K562 (cell line): ENCODE data around the gene RNASEH2A. TPM values are rescaled to one million over a fixed set of nuclear protein-coding genes. Genes with fewer than 3 reads are reported as not detected.

Source experiments
- CBX1 ChIP-seq: sonication (generic); IDR thresholded peaks from 2 replicates; pipeline ENCODE4 v1.6.1; 2016; ENCODE audit warnings: antibody characterized with exemption, low read depth, mild to moderate bottlenecking
- DDX20 ChIP-seq: fragments of 450-650 bp; IDR thresholded peaks from 2 replicates; pipeline ENCODE4 v1.6.1; 2016; ENCODE audit warnings: missing genetic modification characterization, low read depth, mild to moderate bottlenecking, missing compliant biosample characterization, moderate library complexity
- EP300 ChIP-seq: IDR thresholded peaks from 2 replicates; pipeline ENCODE4 v1.6.1; 2012; ENCODE audit warnings: low read length, improper control_type of control experiment
- GTF2A2 ChIP-seq: IDR thresholded peaks from 2 replicates; pipeline ENCODE4 v1.6.1; 2016; ENCODE audit warnings: mild to moderate bottlenecking, missing genetic modification characterization, missing compliant biosample characterization
- HNRNPL ChIP-seq: fragments of 200-400 bp; formaldehyde crosslinking; IDR thresholded peaks from 2 replicates; pipeline ENCODE4 v1.6.1; 2017; ENCODE audit warnings: low read depth, mild to moderate bottlenecking, low read length
- NCOA2 ChIP-seq, 2 experiments: fragments of 450-650 bp; IDR thresholded peaks; 2 replicates each; pipeline ENCODE4 v1.6.1; 2018; ENCODE audit warnings: mild to moderate bottlenecking in 2 of 2, moderate library complexity in 1 of 2; ENCODE audit not compliant: partially characterized antibody in 2 of 2
- RBM39 ChIP-seq: fragments of 200-400 bp; formaldehyde crosslinking; optimal IDR thresholded peaks from 2 replicates; pipeline ENCODE3; 2018; ENCODE audit warnings: low read depth, low read length
- ZBTB1 ChIP-seq: sonication (generic); formaldehyde crosslinking; IDR thresholded peaks from 2 replicates; pipeline ENCODE4 v1.8.1; 2023; ENCODE audit warnings: missing genetic modification reagents, low read depth, mild to moderate bottlenecking, borderline replicate concordance
- ZNF311 ChIP-seq: fragments of 250-450 bp; sonication (Bioruptor Pico); IDR thresholded peaks from 2 replicates; pipeline ENCODE4 v1.4.0; 2020; ENCODE audit warnings: mild to moderate bottlenecking, moderate library complexity
- ZNF644 ChIP-seq: fragments of 200-800 bp; sonication (Bioruptor generic); IDR thresholded peaks from 2 replicates; pipeline ENCODE4 v1.6.1; 2016; ENCODE audit warnings: low read depth, missing genetic modification characterization, missing compliant biosample characterization
- polyA plus RNA-seq, 8 experiments: library from polyadenylated mRNA; depleted of rRNA in 4 of 8; stranded (reverse) in 5 of 8; unstranded in 3 of 8; fragments of >200 nt; fragmentation: Nextera tagmentation in 2 of 8; fragmentation: Illumina TruSeq in 1 of 8; extraction: Ambion mirVana in 2 of 8; extraction: Trizol in 1 of 8; gene quantifications; 2 replicates each; pipeline versions ENCODE4 v1.2.1 to v1.2.3, GENCODE V29; 2011 to 2014; ENCODE audit warnings: inconsistent platforms in 1 of 8, missing spikeins in 1 of 8
- total RNA-seq, 7 experiments: library from RNA; depleted of rRNA in 6 of 7; stranded (reverse); fragments of >200 nt in 6 of 7; fragmentation: Illumina TruSeq in 2 of 7; extraction: Trizol in 2 of 7; gene quantifications; 2 replicates each; pipeline versions ENCODE4 v1.2.1 to v1.2.3, GENCODE V29; 2011 to 2021; ENCODE audit warnings: low replicate concordance in 1 of 7
- TF ChIP-seq, protein P1 (sequence below): fragments of 450-650 bp; formaldehyde crosslinking; IDR thresholded peaks from 2 replicates; pipeline ENCODE4 v1.4.0; 2022; ENCODE audit warnings: missing genetic modification characterization
- TF ChIP-seq, protein P2 (sequence below): sonication (generic); formaldehyde crosslinking; IDR thresholded peaks from 2 replicates; pipeline ENCODE4 v1.8.1; 2023; ENCODE audit warnings: missing genetic modification reagents, mild to moderate bottlenecking, borderline replicate concordance
- TF ChIP-seq, protein P3 (sequence below): sonication (generic); IDR thresholded peaks from 2 replicates; pipeline ENCODE4 v1.6.1; 2016
- TF ChIP-seq, protein P4 (sequence below), 2 experiments: fragments of 450-650 bp in 1 of 2; sonication (generic) in 1 of 2; formaldehyde crosslinking in 1 of 2; IDR thresholded peaks in 1 of 2; conservative IDR thresholded peaks in 1 of 2; 2 replicates each; pipeline versions ENCODE4 v1.6.1 to v1.8.1; 2016 to 2023; ENCODE audit warnings: mild to moderate bottlenecking in 2 of 2, moderate library complexity in 2 of 2, inconsistent platforms in 1 of 2, missing genetic modification reagents in 1 of 2
- TF ChIP-seq, protein P5 (sequence below): fragments of 250-450 bp; sonication (Bioruptor Pico); IDR thresholded peaks from 2 replicates; pipeline ENCODE4 v1.8.0; 2021; ENCODE audit warnings: moderate library complexity, mild to moderate bottlenecking, inconsistent platforms

RNASEH2A gene
- total and polyA plus RNA-seq, 9 of the 15 experiments (the other 6 are each of a cell fraction or from before 2014, with no cell fraction given): 22.3 to 78.0 (median 61.7) TPM

DNA sequence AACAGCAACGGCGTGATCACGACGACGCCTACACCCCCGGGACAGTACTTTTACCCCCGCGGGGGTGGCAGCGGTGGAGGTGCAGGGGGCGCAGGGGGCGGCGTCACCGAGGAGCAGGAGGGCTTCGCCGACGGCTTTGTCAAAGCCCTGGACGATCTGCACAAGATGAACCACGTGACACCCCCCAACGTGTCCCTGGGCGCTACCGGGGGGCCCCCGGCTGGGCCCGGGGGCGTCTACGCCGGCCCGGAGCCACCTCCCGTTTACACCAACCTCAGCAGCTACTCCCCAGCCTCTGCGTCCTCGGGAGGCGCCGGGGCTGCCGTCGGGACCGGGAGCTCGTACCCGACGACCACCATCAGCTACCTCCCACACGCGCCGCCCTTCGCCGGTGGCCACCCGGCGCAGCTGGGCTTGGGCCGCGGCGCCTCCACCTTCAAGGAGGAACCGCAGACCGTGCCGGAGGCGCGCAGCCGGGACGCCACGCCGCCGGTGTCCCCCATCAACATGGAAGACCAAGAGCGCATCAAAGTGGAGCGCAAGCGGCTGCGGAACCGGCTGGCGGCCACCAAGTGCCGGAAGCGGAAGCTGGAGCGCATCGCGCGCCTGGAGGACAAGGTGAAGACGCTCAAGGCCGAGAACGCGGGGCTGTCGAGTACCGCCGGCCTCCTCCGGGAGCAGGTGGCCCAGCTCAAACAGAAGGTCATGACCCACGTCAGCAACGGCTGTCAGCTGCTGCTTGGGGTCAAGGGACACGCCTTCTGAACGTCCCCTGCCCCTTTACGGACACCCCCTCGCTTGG is 14.1 kb upstream of the RNASEH2A start (continued):
- TF ChIP-seq, protein P1, sequence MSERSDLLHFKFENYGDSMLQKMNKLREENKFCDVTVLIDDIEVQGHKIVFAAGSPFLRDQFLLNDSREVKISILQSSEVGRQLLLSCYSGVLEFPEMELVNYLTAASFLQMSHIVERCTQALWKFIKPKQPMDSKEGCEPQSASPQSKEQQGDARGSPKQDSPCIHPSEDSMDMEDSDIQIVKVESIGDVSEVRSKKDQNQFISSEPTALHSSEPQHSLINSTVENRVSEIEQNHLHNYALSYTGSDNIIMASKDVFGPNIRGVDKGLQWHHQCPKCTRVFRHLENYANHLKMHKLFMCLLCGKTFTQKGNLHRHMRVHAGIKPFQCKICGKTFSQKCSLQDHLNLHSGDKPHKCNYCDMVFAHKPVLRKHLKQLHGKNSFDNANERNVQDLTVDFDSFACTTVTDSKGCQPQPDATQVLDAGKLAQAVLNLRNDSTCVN (CRISPR knock-in tag): no peak
- TF ChIP-seq ZNF644 (tag): no peak
- TF ChIP-seq, protein P2, sequence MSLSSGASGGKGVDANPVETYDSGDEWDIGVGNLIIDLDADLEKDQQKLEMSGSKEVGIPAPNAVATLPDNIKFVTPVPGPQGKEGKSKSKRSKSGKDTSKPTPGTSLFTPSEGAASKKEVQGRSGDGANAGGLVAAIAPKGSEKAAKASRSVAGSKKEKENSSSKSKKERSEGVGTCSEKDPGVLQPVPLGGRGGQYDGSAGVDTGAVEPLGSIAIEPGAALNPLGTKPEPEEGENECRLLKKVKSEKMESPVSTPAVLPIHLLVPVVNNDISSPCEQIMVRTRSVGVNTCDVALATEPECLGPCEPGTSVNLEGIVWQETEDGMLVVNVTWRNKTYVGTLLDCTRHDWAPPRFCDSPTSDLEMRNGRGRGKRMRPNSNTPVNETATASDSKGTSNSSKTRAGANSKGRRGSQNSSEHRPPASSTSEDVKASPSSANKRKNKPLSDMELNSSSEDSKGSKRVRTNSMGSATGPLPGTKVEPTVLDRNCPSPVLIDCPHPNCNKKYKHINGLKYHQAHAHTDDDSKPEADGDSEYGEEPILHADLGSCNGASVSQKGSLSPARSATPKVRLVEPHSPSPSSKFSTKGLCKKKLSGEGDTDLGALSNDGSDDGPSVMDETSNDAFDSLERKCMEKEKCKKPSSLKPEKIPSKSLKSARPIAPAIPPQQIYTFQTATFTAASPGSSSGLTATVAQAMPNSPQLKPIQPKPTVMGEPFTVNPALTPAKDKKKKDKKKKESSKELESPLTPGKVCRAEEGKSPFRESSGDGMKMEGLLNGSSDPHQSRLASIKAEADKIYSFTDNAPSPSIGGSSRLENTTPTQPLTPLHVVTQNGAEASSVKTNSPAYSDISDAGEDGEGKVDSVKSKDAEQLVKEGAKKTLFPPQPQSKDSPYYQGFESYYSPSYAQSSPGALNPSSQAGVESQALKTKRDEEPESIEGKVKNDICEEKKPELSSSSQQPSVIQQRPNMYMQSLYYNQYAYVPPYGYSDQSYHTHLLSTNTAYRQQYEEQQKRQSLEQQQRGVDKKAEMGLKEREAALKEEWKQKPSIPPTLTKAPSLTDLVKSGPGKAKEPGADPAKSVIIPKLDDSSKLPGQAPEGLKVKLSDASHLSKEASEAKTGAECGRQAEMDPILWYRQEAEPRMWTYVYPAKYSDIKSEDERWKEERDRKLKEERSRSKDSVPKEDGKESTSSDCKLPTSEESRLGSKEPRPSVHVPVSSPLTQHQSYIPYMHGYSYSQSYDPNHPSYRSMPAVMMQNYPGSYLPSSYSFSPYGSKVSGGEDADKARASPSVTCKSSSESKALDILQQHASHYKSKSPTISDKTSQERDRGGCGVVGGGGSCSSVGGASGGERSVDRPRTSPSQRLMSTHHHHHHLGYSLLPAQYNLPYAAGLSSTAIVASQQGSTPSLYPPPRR (CRISPR knock-in tag): no peak
- no peak for TF ChIP-seq DDX20 (tag)
- TF ChIP-seq, protein P3, sequence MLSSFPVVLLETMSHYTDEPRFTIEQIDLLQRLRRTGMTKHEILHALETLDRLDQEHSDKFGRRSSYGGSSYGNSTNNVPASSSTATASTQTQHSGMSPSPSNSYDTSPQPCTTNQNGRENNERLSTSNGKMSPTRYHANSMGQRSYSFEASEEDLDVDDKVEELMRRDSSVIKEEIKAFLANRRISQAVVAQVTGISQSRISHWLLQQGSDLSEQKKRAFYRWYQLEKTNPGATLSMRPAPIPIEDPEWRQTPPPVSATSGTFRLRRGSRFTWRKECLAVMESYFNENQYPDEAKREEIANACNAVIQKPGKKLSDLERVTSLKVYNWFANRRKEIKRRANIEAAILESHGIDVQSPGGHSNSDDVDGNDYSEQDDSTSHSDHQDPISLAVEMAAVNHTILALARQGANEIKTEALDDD: no peak
- TF ChIP-seq EP300: no peak
- TF ChIP-seq GTF2A2: no peak
- no peak for TF ChIP-seq RBM39
- TF ChIP-seq ZNF311 (CRISPR knock-in tag): no peak
- TF ChIP-seq, protein P4, sequence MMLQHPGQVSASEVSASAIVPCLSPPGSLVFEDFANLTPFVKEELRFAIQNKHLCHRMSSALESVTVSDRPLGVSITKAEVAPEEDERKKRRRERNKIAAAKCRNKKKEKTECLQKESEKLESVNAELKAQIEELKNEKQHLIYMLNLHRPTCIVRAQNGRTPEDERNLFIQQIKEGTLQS (IDR thresholded peaks at IDR 0.05): no peak
- TF ChIP-seq, protein P4 (CRISPR knock-in tag; conservative IDR thresholded peaks at IDR 0.05): no peak
- peak; percentile 23; the same call in 1 of the 2 replicates for TF ChIP-seq CBX1
- TF ChIP-seq, protein P5, sequence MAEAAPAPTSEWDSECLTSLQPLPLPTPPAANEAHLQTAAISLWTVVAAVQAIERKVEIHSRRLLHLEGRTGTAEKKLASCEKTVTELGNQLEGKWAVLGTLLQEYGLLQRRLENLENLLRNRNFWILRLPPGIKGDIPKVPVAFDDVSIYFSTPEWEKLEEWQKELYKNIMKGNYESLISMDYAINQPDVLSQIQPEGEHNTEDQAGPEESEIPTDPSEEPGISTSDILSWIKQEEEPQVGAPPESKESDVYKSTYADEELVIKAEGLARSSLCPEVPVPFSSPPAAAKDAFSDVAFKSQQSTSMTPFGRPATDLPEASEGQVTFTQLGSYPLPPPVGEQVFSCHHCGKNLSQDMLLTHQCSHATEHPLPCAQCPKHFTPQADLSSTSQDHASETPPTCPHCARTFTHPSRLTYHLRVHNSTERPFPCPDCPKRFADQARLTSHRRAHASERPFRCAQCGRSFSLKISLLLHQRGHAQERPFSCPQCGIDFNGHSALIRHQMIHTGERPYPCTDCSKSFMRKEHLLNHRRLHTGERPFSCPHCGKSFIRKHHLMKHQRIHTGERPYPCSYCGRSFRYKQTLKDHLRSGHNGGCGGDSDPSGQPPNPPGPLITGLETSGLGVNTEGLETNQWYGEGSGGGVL: no peak
- TF ChIP-seq ZBTB1 (CRISPR knock-in tag): no peak
- TF ChIP-seq NCOA2 (IDR thresholded peaks at IDR 0.05; ENCODE audit: partially characterized antibody in 2 of 2): no peak
- TF ChIP-seq HNRNPL: no peak; the same call in none of the 2 replicates
